Spleen (tissue), 7 donors: ENCODE data around the gene EFNA4.

ENCODE experiments used
- POLR2AphosphoS5 ChIP-seq, 3 donors: sonication (generic); formaldehyde crosslinking; IDR thresholded peaks; one replicate each; pipeline ENCODE4 v1.5.1; 2017; ENCODE audit warnings: antibody characterized with exemption in 3 of 3
- TF ChIP-seq, protein P1 (sequence below), 11 experiments: fragments of 200-600 bp in 7 of 11; fragments of 450-650 bp in 4 of 11; sonication (generic) in 4 of 11; IDR thresholded peaks in 8 of 11; conservative IDR thresholded peaks in 3 of 11; 1 replicate in 7 of 11; 2 replicates in 4 of 11; pipeline versions ENCODE4 v1.4.0 to v1.8.0; 2016 to 2021; ENCODE audit warnings: antibody characterized with exemption in 11 of 11, inconsistent platforms in 4 of 11, mild to moderate bottlenecking in 1 of 11
- donor health status: DM: no; HTN: no; CAD: no; lungs with moderate emphysema.
- donor health status: DM: no; HTN: no; CAD: no.
- donor health status: DM: no; HTN: no; CAD: no.

DNA sequence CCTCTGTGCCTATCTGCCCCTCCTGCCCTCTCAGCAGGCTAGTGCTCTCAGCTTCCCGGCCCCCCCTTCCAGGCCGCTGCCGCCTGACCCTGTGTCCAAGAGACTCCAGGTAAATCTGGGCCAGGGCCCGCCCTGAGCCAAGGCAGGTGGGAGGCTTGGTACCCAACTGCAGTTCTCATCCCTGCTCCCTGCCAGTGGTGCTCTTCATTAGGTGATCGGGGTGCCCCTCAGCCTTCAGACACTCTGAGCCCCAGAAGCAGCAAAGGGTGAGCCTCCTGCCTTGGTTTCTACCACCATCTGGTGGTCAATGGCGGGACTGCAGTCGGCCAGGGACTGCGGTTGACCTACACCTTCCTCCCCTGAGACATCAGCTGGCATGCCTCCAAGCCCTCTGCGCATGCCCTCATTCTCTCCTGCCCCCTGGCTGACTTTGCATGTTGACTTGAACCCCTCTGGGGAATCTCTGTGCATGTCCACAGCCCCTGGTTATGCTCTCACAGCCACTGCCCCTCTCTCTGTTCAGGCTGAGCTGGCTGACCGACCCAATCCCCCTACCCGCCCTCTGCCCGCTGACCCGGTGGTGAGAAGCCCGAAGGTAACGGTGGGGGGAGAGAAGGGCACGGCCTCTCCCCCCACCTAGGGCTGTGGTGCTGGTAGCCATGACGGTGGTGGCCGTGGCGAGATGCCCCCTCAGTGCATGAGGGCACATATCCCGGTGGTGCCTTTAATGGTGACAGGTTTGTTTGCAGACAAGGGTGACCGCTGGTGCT, 2.0 kb upstream of the EFNA4 start:
- TF ChIP-seq, protein P1, sequence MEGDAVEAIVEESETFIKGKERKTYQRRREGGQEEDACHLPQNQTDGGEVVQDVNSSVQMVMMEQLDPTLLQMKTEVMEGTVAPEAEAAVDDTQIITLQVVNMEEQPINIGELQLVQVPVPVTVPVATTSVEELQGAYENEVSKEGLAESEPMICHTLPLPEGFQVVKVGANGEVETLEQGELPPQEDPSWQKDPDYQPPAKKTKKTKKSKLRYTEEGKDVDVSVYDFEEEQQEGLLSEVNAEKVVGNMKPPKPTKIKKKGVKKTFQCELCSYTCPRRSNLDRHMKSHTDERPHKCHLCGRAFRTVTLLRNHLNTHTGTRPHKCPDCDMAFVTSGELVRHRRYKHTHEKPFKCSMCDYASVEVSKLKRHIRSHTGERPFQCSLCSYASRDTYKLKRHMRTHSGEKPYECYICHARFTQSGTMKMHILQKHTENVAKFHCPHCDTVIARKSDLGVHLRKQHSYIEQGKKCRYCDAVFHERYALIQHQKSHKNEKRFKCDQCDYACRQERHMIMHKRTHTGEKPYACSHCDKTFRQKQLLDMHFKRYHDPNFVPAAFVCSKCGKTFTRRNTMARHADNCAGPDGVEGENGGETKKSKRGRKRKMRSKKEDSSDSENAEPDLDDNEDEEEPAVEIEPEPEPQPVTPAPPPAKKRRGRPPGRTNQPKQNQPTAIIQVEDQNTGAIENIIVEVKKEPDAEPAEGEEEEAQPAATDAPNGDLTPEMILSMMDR (IDR thresholded peaks at IDR 0.05 in 8 of 11, conservative IDR thresholded peaks at IDR 0.05 in 3 of 11): peak; percentile 97 to 100 (median 100)
- TF ChIP-seq POLR2AphosphoS5 (IDR thresholded peaks at IDR 0.05): peak; percentile 41 to 80 (median 71)
